GM10248 (cell line): ENCODE data around the gene SLC22A1.
A peak's percentile ranks its signal among the peaks of the same experiment; 100 is the strongest.
"Not testable (repeated sequence)": the region's sequence is repeated elsewhere in the genome, so short reads cannot be mapped to it uniquely, and the experiment has no call there.

Experiments used
- CTCF ChIA-PET: fragments of 300-600 bp; sonication (Branson Sonifier 250); formaldehyde crosslinking; extraction: SDS; loops from one replicate; lab custom pipeline; 2021; ENCODE audit warnings: antibody characterized with exemption; lab: Yijun Ruan, JAX
- POLR2A ChIA-PET: fragments of 350-650 bp; sonication (Branson Sonifier 250); formaldehyde crosslinking; extraction: SDS; loops from one replicate; lab custom pipeline; 2020; ENCODE audit warnings: antibody characterized with exemption; lab: Yijun Ruan, JAX
- DNase-seq: peaks from one replicate; pipeline ENCODE4 v3.0.0; 2012; ENCODE audit errors: extremely low spot score
- CTCF ChIP-seq: IDR thresholded peaks from 2 replicates; pipeline ENCODE4 v1.5.1; 2012; ENCODE audit warnings: mild to moderate bottlenecking, low read depth; ENCODE audit errors: extremely low read depth, missing control alignments, control extremely low read depth

SLC22A1 gene

GRCh38 chr6:160135907-160136655 is 14.5 kb downstream of the SLC22A1 start:
- CTCF ChIA-PET = interaction anchor here (0.9 to 3.7 kb wide), 3 partner anchors 11 to 320 kb away, joined by 3 to 49 read pairs (median 13); no protein-coding TSS in a partner anchor
- no peak for DNase-seq
- POLR2A ChIA-PET = no interaction called here
- no peak for TF ChIP-seq CTCF

DNA sequence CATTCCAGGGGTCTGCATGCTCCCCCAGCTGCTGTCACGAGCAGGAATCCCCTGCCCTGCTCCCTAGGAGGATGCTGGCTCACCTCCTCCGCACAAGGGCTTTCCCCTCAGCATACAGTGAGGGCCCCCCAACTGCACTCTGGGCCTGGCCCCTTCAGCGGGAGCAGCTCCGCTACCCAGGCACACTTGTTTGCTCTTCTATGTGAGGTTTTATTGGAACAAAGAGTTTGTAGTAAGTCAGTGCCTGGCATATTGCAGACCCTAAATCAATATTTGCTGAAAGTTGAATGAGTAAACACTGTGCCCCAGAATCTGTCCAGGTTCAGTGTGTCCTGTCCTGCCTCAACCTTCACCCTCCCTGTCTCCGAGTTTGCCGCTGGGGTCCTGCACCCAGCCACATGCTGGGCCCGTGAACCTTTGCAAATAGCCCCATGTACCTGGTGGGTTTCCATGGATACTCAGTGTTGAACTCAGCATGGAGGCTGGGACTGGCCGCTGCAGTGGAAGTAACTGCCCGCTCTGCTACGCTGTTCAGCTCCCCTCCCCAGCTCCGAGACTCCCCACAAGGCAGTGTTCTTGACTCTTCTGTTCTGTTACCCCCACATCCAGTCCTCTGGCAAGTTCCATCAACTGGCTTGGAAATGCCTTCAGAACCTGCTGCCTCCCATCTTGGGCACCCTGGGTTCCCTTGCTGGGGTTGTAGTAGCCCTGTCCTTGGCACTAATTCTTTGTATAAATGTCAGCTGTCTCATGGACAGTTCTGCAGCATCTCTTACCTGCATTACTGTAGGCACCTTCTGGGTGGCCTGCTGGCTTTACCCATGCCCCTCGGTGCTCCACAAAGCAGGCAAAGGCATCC is 15.7 kb downstream of the SLC22A1 start:
- no peak for DNase-seq
- POLR2A ChIA-PET = no interaction called here
- TF ChIP-seq CTCF = no peak
- CTCF ChIA-PET = interaction anchor here (0.9 to 3.7 kb wide), 18 partner anchors 10 to 396 kb away, joined by 3 to 49 read pairs (median 3); no protein-coding TSS in a partner anchor

DNA sequence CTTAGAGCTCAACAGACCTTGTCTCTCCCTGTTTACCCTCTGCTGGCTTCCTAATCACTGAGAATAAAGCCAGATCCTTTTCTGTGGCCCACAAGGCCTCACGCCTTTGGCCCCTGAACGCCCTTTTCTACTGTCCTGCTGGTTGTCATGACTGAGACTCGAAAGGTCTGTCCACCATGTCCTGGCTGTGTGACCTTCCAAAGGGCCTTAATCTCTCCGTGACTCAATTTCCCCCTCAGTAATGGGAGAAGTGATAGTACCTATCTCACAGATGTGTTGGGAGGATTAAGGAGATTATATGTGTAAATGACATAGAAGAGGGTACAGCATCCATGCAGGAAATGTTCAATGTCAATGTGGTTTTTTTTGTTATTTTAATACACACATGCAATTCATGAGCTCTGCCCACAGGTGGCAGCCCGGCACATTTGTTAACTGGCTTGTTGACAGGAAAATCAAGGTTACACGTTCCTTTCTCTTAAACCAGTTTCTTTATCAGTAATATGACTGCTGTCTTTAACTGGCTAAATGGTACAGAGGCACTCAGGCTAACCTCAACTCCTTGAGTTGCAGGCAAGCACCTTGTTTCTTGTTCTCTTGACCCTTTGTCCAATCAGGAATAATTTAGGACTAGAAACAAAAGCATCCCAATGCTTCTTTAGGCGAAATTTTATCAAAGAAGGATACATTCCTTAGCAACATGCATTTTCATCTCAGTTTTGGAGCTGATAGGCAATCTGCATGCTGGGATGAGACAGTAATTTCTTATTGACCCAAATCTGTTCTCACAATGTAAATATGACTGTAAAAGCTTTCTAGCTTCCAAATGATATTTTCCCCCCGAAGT is 16.6 kb downstream of the SLC22A1 start:
- POLR2A ChIA-PET = no interaction called here
- CTCF ChIA-PET = interaction anchor here (0.7 to 3.7 kb wide), 22 partner anchors 9 to 395 kb away, joined by 3 to 49 read pairs (median 3); no protein-coding TSS in a partner anchor
- peak; percentile 64 for DNase-seq
- peak; percentile 86 for TF ChIP-seq CTCF

DNA sequence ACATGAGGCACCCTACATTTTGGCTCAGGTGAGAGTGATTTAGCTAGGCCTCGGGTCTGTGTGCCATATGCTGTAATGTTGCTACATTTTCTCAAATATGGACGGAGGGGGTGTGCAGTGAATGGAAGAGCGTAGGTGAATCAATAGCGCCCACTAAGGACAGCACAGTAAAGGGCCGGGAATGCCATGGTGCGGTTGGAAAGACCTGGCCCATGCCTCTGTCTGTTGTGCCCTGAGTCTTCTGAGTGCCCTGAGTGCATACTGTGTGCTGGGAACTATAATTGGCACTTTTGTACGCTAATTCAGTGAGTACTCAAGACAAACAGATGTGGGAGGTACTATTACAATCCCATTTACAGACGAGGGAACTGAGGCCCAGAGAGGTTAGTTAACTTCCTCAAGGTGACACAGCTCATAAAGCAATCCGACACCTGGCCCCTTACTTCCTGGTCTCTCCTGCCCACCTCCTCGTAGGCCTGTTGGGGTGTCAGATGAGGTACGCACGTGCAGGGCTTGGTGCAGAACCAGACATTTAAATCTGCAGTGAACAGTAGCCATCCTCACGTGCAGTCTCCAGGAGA is 17.3 kb downstream of the SLC22A1 start:
- ChIA-PET CTCF (interaction anchor here (0.7 to 3.7 kb wide), 16 partner anchors 8 to 395 kb away, joined by 3 to 49 read pairs (median 3); no protein-coding TSS in a partner anchor), POLR2A (no interaction called here)
- no peak for TF ChIP-seq CTCF
- DNase-seq = no peak

- ChIA-PET POLR2A (no interaction called here), CTCF (interaction anchor here (1.1 to 3.7 kb wide), 3 partner anchors 41 to 317 kb away, joined by 3 to 49 read pairs (median 3); no protein-coding TSS in a partner anchor)
- TF ChIP-seq CTCF = no peak
- DNase-seq = no peak
Measured at GRCh38 chr6:160139420-160139851, 17.8 kb downstream of the SLC22A1 start.

- POLR2A ChIA-PET, DNase-seq: not testable (repeated sequence)
- CTCF ChIA-PET = interaction anchor here (0.8 to 4.9 kb wide), 2 partner anchors 11 to 315 kb away, joined by 3 to 29 read pairs; no protein-coding TSS in a partner anchor
Measured at GRCh38 chr6:160140493-160140892, 18.9 kb downstream of the SLC22A1 start.
